GM21390 (cell line): Measurements from ENCODE around the gene OGFRL1.

Experiments used
- ATAC-seq: cut with Tn5 transposase; IDR thresholded peaks from one replicate; pipeline ENCODE4 v1.9.1; 2021; ENCODE audit not compliant: unreplicated experiment

Gene OGFRL1

DNA sequence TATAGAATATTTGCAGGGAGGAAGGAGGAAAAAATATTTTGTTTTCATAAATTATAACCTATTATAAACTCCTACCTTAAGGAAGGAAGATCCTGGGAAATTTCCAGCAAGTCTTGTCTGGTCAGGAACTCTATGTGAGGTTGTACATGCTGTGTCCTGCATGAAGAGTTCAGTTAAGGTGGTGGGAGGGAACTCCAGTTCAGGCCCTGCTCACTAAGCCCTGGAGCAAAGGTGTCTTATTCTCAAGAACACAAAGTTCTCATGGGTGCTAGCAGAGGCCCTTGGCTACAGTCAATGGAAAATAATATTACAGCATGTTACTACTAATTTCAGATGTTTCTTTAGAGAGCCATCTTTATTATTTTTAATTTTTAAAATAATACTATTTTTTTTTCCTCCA, 3.8 kb upstream of the OGFRL1 start:
- ATAC-seq = no peak

DNA sequence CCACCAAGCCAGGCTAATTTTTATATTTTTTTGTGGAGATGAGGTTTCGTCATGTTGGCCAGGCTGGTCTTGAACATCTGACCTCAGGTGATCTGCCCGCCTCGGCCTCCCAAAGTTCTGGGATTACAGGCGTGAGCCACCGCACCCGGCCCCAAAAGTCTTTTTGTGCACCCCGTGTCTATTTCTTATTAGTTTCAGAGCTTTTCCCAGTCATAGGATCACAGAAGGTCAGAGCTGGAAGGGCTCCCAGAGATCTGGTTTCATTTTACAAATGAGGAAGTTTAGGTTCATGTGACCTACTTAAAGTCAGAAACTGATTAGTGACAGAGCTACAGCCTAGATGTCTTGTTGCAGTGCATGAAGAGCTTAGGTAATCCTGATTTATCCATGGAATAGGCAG, 1.6 kb upstream of the OGFRL1 start:
- no peak for ATAC-seq

DNA sequence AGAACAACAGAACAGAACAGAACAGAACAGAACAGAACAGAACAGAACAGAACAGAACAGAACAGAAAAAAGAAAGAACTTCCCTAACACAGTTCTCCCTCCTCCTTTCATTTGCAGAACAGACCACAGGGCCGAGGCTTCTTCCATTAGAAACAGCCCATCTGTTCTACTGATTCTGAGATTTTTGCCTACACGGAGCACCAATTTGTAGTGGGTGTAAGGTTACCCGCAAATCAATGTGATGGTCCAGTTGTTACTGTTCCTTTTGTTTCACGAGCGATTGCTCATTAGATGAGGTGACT, 734 bp upstream of the OGFRL1 start:
- no peak for ATAC-seq

DNA sequence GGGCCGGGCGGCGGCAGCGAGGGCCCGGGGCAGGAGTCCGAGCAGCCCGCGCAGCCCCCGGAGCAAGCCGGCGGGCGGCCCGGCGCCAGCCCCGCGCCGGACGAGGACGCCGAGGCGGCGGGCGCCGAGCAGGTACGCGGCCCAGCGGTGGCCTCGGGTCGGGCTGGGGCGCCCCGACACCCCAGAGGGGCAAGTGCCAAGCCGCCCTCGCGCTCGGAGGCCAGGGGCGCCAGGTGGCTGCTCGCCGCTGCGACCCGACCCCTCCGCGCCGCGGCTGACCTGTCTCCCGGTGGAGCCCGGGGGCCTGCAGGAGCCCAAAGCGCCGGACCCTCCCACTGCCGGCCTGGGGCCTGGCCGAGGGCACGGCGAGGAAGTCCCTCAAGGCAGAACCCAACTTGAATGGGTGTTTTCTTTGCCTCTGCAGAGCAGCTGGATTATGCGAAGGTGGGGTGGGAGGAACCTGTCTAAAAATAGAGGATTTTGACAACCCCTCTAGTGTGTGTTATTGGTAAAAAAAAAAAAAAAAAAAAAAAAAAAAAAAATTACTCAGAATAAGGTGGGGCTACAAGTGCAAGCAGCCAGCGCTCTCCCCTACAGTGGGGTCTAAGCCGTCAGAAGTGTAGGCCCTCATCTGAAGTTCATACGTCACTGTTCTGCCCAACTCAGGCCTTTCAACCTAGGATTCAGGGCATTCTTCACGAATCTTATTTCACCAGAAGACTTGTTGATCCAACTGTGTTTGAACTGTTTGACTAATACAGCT, 609 bp downstream of the OGFRL1 start:
- peak; percentile 30 for ATAC-seq

DNA sequence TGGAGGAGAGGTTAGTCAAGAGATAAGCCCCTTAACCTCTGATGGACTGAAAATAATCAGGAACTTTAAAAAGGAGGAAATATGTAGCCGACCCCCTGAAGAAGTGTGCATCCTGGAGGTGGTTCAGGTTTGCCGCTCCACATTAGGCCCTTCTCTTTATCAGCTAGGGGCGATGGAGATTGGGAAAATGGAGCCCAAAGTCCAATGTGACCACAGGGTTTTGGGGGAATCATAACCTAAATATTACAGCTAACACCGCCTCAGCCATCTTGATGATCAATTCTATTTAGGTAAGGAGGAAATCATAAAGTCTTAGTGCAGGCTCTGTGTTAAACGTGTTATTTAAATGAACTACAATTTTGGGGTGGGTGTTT, 1.2 kb downstream of the OGFRL1 start:
- no peak for ATAC-seq

DNA sequence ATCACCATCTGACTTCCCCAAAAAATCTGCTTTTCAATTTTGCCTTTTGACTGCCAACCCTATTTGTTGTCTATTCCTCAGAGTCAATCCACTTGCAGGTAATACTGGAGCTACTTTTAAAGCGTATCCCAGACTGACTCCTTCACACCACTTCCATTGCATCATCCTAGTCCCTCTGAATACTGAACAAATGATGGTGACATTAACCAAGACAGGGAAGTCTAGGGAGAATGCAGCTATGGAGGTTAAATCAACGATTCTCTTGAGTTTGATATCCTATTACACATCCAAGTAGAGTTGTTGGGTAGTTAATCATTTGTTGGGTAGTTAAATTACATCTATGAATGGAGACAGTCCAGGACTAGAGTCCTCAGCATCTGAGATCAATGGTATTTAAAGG, 2.0 kb downstream of the OGFRL1 start:
- no peak for ATAC-seq

DNA sequence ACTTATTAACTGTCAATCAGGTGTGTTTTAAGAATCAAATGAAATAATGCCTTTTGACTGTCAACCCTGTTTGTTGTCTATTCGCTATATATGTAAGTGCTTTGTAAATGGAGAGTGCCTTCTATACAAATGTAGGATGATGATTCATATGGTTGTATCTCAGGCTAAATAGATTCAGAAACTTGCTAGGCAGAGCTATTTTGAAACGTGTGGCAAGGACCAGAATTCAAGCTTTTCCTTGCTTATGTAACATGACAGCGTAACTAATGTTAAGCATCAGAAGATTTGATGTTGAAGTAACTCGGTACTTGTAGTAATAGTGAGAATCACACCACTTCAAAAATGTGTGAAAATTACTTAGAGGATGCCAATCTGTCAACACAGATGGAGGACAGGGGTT, 3.4 kb downstream of the OGFRL1 start:
- ATAC-seq = no peak

DNA sequence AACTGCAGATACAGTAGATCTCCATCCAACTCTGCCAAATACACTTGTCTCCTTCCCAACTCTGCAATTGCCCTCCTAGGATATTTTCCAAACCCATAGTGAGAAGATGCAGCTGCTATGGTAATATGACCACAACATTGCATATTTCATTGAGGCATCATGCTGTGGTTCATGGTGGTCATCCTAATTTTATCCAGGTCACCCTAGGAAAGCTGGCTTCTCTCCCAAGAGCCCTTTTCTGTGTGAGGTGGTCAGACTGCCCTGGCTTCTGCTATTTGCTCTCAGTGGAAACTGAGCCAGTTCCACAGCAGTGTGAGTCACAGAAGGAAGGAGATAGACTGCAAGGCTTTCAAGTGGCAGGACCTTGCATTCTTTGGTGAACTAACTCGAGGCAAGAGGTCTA, 5.5 kb downstream of the OGFRL1 start:
- no peak for ATAC-seq

DNA sequence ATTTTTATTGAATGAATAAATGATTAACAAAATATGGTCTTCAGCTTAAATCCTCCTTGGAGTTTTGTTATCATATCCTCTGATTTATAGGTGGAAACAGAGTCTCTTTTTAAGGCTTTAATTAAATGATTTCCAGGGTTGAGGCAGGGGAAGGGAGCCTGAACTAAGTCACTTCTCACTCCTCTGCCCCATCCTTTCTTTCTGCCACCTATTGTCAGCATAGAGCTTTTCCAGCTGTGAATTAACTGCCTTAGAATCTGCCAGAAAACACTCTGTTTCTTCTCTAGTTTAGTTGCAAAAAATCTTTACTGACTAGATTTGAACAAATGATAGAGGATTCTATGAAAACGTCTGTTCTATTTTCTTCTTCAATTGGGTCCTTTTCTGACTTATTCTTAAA, 9.8 kb downstream of the OGFRL1 start:
- ATAC-seq = no peak

DNA sequence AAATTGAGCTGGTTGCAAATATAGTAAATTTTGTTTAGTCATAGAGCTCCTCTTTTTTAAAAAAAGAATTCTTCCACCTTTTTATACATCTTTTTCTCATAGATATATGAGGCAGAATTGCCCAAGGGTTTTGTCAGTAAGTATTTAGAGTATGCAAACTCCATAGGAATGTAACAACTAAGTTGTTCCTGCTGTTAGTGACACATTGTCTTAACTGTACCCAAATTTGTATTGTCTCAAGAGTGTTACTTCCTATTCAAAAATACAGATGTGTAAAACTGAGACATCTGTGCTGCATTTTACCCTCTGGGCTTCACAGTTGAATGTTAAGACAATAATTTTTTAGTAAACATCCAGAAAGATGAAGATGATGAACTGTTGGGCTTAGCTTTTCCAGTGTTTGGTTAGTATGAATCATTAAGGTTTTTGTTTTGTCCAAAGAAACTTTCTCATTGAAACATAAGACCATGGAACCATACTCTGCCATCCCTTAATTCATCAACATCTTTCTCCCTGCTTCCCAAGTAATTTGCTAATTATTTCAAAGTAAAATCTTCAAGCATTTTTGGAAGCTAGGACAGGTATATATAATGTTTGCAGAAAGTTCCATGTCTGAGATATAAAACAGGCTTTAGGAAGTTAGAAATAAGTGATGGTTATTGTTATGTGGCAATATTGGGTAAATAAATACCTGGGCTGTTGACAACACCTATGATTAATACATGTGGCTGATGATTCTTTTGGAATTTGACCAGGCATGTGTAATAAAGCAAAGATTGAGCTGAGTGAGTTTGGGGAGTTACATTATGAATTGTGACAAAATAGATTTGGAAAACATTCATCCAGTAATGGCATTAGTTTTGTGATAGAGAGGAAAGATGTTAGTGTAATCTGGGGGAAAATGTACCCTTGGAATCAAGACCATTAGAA, 11.2 kb downstream of the OGFRL1 start:
- no peak for ATAC-seq

DNA sequence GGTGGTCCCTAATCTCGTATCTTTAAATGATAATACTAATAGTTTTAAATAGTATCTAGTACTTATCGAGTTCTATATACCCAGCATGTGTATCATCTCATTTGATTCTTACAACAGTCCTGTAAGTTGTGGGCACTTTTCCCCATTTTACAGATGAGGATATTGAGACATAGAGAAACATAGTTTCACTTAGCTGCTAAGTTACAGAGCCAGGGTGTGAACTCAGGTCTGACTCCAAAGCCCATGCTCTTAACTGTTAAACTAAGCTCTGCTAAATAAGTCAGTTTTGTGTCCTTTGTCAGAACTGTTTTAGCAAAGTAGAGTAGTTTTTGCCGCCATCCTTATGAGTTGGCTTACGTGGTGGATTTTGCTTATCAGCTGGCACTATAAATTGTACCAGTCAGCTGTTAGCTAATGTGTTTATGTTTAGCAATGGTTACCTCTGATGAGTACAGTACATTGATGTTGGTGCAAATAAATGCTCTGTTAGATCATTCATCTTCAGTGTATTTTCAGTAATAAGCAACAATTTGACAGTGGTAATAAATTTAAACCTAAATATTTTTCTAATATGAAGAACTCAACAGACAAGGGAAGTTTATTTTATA, 12.1 kb downstream of the OGFRL1 start:
- ATAC-seq = no peak

DNA sequence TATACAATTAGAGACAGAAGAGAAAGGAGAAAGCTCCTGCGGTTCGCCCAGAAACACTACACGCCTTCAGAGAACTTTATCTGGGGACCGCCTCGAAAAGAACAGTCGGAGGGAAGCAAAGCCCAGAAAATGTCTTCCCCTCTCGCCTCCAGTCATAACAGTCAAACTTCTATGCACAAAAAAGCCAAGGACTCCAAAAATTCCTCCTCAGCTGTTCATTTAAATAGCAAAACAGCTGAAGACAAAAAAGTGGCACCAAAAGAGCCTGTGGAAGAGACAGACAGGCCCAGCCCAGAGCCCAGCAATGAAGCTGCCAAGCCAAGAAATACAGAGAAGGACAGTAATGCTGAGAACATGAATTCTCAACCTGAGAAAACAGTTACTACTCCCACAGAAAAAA, 12.9 kb downstream of the OGFRL1 start:
- no peak for ATAC-seq

DNA sequence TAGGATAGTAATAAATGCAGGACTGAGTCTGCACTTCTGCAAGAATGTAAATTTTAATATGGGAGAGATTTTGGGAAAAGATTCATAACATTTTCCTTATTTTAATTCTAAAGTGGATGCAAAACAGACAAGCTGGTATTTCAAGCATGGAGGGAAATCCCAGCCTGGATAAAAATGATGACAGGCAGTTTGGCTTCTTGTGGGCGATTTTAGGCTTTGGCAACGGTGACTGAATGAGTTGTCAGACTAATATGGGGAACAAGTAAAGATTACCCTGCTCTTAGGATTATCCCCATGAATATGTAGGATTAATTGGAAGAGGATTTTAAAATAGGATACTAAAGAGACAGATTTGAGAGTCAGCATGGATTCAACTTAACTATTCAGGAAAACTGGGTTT, 21.0 kb downstream of the OGFRL1 start:
- ATAC-seq = no peak

DNA sequence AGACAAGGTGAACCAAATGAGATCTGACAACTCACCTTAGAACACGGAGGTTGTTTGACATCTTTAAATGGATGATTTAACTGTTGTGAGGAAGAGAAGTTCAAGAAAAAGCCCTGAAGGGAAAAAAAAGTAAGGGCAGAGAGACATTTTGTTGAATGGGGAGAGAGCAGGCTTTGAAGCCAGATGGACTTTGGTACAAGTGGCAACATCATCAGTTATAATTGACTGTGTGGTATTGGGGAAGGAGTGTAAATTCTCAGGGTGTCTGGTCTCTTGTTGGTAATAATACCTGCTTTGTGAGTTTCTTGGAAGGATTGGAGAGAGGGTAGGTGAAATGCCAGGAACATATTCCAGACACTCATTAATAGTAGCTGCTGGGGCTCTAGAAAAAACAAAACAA, 21.6 kb downstream of the OGFRL1 start:
- ATAC-seq = no peak

DNA sequence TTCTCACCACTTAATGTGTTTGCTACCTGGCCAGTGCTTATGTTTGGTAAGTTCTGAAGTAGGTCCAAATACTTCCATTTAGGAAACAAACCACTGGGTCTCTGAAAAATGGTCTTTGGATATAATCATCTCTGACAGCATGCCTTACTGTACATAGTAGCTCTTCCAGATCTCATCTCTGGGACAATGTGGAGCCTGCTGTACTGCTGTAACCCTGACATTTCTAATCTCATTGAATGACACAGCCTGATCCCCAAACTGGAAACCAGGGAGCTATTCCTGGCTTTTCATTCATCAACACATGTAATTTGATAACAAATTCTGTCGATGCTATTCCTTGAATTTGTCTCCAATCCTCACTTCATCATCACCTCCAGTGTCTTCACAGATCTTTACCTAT, 23.5 kb downstream of the OGFRL1 start:
- ATAC-seq = no peak

DNA sequence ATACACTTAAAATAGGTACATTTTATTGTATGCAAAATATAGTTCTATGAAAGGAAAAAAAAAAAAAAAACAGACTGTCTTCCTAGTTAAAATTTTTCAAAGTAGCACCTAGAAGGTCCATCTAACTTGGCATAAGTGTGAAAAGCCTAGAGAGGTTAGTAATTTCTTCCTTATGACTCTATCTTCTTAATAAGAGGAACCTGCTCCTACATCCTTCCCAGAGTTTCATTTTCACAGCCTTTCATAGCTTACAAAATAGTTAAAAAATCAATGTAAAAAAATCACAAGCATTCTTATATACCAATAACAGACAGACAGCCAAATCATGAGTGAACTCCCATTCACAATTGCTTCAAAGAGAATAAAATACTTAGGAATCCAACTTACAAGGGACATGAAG, 28.8 kb downstream of the OGFRL1 start:
- no peak for ATAC-seq

DNA sequence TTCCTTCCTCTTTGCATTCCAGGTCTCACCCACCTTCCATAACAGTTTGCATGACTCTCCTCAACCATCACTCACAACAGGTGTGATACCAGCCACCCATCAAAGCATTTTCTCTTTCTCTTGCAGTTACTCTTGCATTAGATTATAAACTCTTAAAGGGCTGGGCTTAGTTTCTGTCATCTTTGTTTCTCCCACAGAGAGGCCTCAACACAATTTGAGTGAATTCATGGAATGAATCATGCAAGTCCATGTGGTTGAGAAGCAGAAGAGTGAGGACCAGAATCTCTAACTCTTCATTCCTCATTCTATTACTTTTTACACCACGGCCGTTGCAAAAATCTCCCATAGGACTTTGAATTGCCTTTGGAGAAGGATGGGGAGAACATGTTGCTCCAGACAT, 31.4 kb downstream of the OGFRL1 start:
- no peak for ATAC-seq

DNA sequence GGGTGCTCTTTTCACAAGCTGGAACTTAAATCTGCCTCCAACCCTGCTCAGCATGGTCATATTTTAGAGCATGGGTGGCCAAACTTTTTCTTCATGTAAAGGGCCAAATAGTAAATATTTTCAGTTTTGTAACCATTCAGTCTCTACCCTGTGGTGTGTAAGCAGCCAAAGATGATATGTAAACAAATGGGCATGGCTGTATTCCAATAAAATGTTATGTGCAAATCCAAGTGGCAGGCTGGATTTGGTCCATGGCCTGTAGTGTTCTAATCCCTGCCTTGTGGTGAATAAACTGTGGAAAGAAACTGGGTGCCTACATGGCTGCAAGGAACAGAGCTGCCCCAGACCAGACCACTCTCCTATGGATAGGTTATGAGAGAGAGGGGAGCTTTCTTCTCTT, 32.7 kb downstream of the OGFRL1 start:
- no peak for ATAC-seq

DNA sequence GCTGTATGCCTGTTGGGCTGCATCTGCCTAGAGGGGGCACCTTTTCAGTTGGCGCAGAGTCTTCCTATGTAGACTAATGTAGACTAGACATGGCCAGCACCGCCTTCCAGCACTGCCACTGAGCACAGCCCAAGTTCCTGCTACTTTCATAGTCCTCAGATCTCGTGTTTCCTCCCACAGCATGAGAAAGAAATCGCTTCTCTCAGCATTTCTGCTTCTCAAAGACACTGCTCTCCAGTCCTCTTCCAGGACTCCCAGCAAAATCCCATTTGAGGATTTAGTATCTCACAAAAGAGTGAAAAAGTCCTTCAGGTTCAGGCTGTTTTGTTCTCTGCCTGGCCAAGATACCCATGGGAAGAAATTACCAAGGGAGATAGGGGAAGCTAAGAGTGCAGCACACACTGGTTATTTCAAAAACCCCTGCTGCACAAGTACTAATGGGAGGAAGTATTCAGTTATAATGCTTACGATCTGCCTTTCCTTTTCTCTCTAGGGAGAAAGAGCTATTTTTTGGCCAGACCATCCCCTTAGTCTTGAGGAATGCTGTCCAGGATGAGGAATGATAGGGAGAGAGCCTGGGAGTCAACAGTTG, 35.7 kb downstream of the OGFRL1 start:
- no peak for ATAC-seq

DNA sequence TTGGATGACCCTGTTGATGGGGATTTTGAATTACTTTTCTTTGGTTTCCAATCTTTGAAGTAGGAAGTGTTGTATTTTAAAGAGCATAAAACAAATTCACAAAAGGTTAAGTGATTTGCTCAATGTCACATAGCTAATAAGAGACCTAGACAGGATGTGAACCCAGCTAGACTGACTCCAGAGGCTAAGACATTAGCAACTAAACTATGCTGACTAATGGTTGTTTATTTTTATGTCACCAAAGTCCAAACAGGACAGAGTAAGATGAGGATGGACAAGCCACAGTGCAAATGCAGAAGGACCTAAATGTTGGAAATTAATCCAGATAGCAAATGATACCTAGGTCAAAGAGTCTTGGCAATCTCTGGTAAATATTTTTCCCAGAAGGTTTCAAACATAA, 38.0 kb downstream of the OGFRL1 start:
- no peak for ATAC-seq

DNA sequence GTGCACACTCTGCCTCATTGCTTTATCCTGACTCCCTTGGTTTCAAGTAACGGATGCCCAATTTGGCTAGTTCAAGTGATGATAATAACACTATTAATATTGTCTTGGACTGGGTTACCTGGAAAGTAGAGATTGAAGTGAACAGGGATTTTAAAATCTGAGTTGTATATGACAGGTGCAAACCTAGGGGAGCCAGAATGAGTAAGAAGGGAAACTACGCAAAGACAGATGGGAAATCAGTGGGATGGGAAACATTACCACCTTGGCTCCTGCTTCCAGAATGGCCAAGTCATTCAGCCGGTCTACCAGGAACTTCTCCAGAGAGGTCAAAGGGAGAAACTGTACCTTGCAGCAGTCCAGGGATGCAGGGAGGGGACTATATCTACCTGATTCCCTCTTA, 41.9 kb downstream of the OGFRL1 start:
- no peak for ATAC-seq

DNA sequence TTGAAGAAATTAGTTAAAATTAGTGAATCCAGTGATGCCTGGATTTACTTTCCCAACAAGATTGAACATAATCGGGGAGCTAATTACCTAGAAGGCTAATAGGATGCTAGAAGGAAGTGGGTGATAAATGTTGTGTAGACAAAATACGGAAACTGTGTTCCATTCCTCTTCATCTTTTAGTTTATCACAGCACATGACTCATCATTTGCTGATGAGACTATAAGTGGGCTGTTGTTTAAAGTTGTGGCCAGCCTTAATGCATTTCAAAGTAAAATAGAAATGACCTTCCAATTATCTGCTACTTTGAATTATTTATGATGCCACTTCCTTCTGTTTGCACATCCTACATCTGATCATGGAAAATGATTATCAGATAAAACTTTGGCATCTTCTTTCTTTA, 43.4 kb downstream of the OGFRL1 start:
- no peak for ATAC-seq
